Liver (tissue), 3 donors: ENCODE measurements around the gene JAKMIP1.

ENCODE experiments used
- EGR1 ChIP-seq, 2 donors: IDR thresholded peaks; 2 replicates each; pipeline ENCODE4 v1.6.1; 2016 to 2018; ENCODE audit warnings: antibody characterized with exemption in 2 of 2, low read depth in 2 of 2
- FOXA1 ChIP-seq: IDR thresholded peaks from 2 replicates; pipeline ENCODE4 v1.6.1; 2016; ENCODE audit warnings: antibody characterized with exemption
- GABPA ChIP-seq, 2 donors: IDR thresholded peaks in 1 of 2; conservative IDR thresholded peaks in 1 of 2; 2 replicates each; pipeline ENCODE4 v1.6.1; 2016; ENCODE audit warnings: antibody characterized with exemption in 2 of 2, mild to moderate bottlenecking in 1 of 2, moderate library complexity in 1 of 2
- HNF4A ChIP-seq, 2 donors: conservative IDR thresholded peaks; 2 replicates each; pipeline ENCODE4 v1.6.1; 2016; ENCODE audit warnings: antibody characterized with exemption in 2 of 2, mild to moderate bottlenecking in 2 of 2
- JUND ChIP-seq, 2 donors: IDR thresholded peaks; 2 replicates each; pipeline ENCODE4 v1.6.1; 2016; ENCODE audit warnings: antibody characterized with exemption in 2 of 2
- RAD21 ChIP-seq, 2 donors: IDR thresholded peaks; 2 replicates each; pipeline ENCODE4 v1.6.1; 2016; ENCODE audit warnings: antibody characterized with exemption in 2 of 2, mild to moderate bottlenecking in 2 of 2
- RXRA ChIP-seq, 2 donors: IDR thresholded peaks; 2 replicates each; pipeline ENCODE4 v1.6.1; 2017 to 2018; ENCODE audit warnings: antibody characterized with exemption in 2 of 2, mild to moderate bottlenecking in 1 of 2
- SP1 ChIP-seq: IDR thresholded peaks from 2 replicates; pipeline ENCODE4 v1.6.1; 2018; ENCODE audit warnings: antibody characterized with exemption, mild to moderate bottlenecking
- TAF1 ChIP-seq: conservative IDR thresholded peaks from 2 replicates; pipeline ENCODE4 v1.6.1; 2016; ENCODE audit warnings: antibody characterized with exemption, mild to moderate bottlenecking
- TF ChIP-seq, protein P1 (sequence below): fragments of 150-350 bp; IDR thresholded peaks from 2 replicates; pipeline ENCODE4 v1.5.1; 2017; ENCODE audit warnings: improper control_type of control experiment, low read depth, low read length; ENCODE audit not compliant: missing input control
- TF ChIP-seq, protein P2 (sequence below): IDR thresholded peaks from 2 replicates; pipeline ENCODE4 v1.6.1; 2016; ENCODE audit warnings: antibody characterized with exemption
- TF ChIP-seq, protein P3 (sequence below): IDR thresholded peaks from 2 replicates; pipeline ENCODE4 v1.6.1; 2016; ENCODE audit warnings: antibody characterized with exemption, mild to moderate bottlenecking
- donor health status: healthy.
- donor health status: healthy.

DNA sequence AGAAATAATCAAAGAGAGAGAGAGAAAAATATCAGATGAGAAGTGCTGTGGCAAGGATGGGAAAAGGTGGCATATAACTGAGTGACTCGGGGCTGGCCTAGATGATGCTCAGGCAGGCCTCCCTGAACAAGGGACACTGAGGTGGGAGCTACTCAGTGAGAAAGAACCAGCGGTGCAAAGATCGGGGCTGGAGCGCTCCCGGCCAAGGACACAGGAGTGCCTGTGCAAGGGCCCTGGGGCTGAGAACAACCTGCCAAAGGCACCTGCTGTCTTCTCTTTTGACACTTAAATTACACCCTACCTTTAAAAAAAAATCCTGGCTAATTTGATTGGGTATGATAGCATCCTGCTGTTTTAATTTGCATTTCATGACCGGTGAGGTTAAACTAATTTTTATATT lies 104.5 kb downstream of the JAKMIP1 start:
- TF ChIP-seq, protein P1, sequence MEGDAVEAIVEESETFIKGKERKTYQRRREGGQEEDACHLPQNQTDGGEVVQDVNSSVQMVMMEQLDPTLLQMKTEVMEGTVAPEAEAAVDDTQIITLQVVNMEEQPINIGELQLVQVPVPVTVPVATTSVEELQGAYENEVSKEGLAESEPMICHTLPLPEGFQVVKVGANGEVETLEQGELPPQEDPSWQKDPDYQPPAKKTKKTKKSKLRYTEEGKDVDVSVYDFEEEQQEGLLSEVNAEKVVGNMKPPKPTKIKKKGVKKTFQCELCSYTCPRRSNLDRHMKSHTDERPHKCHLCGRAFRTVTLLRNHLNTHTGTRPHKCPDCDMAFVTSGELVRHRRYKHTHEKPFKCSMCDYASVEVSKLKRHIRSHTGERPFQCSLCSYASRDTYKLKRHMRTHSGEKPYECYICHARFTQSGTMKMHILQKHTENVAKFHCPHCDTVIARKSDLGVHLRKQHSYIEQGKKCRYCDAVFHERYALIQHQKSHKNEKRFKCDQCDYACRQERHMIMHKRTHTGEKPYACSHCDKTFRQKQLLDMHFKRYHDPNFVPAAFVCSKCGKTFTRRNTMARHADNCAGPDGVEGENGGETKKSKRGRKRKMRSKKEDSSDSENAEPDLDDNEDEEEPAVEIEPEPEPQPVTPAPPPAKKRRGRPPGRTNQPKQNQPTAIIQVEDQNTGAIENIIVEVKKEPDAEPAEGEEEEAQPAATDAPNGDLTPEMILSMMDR = no peak
- TF ChIP-seq EGR1 (IDR thresholded peaks at IDR 0.05; ENCODE audit: low read depth in 2 of 2) (no peak), TAF1 (no peak), JUND (IDR thresholded peaks at IDR 0.05) (no peak), RAD21 (IDR thresholded peaks at IDR 0.05) (no peak), SP1 (no peak), GABPA (IDR thresholded peaks at IDR 0.05 in 1 of 2, conservative IDR thresholded peaks at IDR 0.05 in 1 of 2) (no peak), HNF4A (conservative IDR thresholded peaks at IDR 0.05) (no peak), FOXA1 (no peak), RXRA (IDR thresholded peaks at IDR 0.05) (no peak)
- TF ChIP-seq, protein P2, sequence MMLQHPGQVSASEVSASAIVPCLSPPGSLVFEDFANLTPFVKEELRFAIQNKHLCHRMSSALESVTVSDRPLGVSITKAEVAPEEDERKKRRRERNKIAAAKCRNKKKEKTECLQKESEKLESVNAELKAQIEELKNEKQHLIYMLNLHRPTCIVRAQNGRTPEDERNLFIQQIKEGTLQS = no peak
- TF ChIP-seq, protein P3, sequence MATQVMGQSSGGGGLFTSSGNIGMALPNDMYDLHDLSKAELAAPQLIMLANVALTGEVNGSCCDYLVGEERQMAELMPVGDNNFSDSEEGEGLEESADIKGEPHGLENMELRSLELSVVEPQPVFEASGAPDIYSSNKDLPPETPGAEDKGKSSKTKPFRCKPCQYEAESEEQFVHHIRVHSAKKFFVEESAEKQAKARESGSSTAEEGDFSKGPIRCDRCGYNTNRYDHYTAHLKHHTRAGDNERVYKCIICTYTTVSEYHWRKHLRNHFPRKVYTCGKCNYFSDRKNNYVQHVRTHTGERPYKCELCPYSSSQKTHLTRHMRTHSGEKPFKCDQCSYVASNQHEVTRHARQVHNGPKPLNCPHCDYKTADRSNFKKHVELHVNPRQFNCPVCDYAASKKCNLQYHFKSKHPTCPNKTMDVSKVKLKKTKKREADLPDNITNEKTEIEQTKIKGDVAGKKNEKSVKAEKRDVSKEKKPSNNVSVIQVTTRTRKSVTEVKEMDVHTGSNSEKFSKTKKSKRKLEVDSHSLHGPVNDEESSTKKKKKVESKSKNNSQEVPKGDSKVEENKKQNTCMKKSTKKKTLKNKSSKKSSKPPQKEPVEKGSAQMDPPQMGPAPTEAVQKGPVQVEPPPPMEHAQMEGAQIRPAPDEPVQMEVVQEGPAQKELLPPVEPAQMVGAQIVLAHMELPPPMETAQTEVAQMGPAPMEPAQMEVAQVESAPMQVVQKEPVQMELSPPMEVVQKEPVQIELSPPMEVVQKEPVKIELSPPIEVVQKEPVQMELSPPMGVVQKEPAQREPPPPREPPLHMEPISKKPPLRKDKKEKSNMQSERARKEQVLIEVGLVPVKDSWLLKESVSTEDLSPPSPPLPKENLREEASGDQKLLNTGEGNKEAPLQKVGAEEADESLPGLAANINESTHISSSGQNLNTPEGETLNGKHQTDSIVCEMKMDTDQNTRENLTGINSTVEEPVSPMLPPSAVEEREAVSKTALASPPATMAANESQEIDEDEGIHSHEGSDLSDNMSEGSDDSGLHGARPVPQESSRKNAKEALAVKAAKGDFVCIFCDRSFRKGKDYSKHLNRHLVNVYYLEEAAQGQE = no peak
